Medulla oblongata (tissue), 1 donor: Measurements from ENCODE around the gene ALG10B.
"Not testable (repeated sequence)": the region's sequence is repeated elsewhere in the genome, so short reads cannot be mapped to it uniquely, and the experiment has no call there.

ENCODE experiments used
- DNase-seq: peaks from one replicate; pipeline ENCODE4 v3.0.0-alpha.2; 2015; ENCODE audit errors: extremely low spot score

The ALG10B gene, protein sequence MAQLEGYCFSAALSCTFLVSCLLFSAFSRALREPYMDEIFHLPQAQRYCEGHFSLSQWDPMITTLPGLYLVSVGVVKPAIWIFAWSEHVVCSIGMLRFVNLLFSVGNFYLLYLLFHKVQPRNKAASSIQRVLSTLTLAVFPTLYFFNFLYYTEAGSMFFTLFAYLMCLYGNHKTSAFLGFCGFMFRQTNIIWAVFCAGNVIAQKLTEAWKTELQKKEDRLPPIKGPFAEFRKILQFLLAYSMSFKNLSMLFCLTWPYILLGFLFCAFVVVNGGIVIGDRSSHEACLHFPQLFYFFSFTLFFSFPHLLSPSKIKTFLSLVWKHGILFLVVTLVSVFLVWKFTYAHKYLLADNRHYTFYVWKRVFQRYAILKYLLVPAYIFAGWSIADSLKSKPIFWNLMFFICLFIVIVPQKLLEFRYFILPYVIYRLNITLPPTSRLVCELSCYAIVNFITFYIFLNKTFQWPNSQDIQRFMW

DNA sequence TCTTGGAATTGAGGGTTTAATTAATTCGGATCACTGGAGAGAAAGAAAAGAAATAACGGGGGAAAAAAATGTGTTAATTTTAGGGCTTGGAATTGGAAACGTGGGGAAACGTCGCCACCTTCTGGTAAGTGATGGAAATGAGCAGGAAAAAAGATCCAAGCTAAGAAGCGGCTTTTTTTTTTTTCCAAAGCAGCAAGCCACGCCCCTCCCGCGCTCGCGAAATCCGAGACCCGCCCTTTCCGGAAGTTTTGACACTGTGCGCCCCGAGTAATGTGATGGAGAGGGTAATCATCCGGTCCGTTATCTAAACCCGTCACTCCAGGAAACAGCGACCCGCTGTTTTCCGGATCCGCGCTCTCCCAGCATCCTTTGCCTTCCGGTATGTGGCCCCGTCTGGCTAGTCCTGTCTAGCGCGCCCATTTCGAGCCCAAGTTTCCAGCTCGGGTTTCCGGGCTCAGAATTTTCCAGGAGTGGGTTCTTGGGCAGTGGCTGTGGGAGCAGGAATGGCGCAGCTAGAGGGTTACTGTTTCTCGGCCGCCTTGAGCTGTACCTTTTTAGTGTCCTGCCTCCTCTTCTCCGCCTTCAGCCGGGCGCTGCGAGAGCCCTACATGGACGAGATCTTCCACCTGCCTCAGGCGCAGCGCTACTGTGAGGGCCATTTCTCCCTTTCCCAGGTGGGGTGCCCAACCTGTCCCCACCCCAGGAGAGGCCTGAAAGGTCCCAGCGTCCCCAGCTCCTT is at the start of gene ALG10B:
TSS of gene ALG10B (plus strand) at position 384 of the 739 bp plus-strand sequence. CDS start at position 504, 120 bp downstream.
- DNase-seq: peak; percentile 99

DNA sequence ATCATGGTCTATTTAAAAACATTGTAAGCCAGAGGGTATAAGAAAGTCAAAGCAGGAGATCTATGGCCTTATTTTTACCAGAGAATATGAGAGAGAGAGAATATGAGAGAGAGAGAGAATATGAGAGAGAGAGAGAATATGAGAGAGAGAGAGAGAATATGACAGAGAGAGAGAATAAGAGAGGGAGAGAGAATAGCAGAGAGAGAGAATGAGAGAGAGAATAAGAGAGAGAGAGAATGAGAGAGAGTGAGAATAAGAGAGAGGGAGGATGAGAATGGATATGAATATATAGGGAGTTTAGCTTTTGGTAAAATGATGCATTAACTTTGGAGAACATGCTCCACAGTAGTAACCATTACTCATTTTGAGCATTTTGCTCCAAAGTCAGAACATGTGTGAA is 48.0 kb upstream of the ALG10B start:
- DNase-seq: no peak

GRCh38 chr12:38269897-38270296 is 46.7 kb upstream of the ALG10B start:
- no peak for DNase-seq

GRCh38 chr12:38279756-38280155 is 36.8 kb upstream of the ALG10B start:
- no peak for DNase-seq

DNA sequence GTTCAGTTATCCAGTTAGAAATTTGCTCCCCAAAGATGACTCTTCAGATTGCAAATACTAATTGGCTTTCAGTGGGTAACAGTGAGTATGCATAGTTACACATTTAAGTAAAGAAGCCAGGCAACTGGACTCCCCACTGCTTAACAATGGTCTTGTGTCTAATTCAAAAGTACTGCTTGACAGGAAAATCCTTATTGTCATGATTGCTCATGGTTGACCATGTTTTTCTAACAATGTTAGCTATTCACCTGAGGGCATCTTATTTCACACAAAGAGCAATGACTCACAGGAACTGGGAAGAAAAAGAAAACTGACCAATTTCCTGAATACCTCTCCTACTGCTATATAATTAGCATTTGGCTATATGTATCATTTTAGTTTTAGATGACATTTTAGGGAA is 33.7 kb upstream of the ALG10B start:
- DNase-seq: no peak

GRCh38 chr12:38289396-38289795 is 27.2 kb upstream of the ALG10B start:
- DNase-seq: no peak

DNA sequence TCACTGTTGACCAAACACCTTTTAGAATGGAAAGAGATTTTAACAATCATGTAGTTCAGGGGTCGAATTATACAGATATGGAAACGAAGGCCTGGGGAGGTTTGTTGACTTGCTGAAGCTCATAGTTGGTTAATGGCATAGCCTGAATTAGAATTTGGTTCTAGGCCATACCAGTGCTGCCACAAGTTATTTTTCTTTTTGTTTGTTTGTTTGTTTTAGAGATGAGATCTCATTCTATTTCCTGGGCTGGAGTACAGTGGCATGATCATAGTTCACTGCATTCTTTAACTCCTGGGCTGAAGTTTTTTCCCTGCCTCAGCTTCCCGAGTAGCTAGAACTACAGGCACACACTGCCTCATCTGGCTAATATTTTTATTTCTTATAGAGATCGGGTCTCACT is 25.4 kb upstream of the ALG10B start:
- no peak for DNase-seq

- not testable (repeated sequence) for DNase-seq
Measured at GRCh38 chr12:38302972-38303371, 13.6 kb upstream of the ALG10B start.

DNA sequence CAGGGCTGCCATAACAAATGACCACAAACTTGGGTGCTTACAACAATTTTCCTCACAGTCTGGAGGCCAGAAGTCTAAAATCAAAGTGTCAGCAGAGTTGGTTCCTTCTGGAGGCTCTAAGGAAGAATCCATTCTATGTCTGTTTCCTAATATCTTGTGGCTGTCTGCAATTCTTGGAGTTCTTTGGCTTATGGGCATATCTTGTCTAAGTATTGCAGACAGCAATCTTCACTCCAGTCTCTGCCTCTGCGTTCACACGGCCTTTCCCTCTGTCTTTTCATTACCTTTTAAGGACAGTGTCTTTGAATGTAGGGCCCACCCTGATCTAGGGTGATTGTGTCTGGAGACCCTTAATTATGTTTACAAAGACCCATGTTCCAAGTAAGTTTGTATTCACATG is 5.4 kb downstream of the ALG10B start:
- DNase-seq: not testable (repeated sequence)

- DNase-seq: no peak
Measured at GRCh38 chr12:38324912-38325311, 8.3 kb downstream of the ALG10B start.

GRCh38 chr12:38327356-38327755 is 10.8 kb downstream of the ALG10B start:
- DNase-seq: no peak

- peak; percentile 67 for DNase-seq
Measured at GRCh38 chr12:38328306-38328895, 11.8 kb downstream of the ALG10B start.

DNA sequence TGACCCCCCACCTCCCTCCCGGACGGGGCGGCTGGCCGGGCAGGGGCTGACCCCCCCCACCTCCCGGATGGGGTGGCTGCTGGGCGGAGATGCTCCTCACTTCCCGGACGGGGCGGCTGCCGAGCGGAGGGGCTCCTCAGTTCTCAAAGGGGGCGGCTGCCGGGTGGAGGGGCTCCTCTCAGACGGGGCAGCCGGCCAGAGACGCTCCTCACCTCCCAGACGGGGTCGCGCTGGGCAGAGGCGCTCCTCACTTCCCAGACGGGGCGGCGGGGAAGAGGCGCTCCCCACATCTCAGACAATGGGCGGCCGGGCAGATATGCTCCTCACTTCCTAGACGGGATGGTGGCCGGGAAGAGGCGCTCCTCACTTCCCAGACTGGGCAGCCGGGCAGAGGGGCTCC is 13.8 kb downstream of the ALG10B start:
- not testable (repeated sequence) for DNase-seq

- no peak for DNase-seq
Measured at GRCh38 chr12:38332814-38333213, 16.2 kb downstream of the ALG10B start.

GRCh38 chr12:38342444-38342843 is 25.9 kb downstream of the ALG10B start:
- DNase-seq: no peak

DNA sequence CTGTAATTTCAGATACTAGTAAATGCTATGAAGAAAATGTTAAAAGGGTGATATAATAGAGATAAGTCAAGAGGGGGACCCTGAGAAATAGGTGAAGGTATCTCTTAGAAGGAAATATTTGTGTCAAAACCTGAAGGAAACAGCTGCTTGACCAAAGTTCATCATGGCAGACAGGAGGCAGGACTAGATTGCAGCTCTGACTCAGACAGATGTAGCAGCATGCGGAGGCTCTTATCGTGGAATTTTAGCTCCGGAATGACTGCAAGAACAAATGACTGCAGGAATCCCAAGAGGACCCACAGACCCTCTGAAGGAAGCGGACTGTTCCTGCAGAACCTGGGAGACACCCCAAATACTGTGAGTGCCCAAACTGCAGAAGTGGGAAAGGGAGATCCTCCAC is 26.7 kb downstream of the ALG10B start:
- not testable (repeated sequence) for DNase-seq

DNA sequence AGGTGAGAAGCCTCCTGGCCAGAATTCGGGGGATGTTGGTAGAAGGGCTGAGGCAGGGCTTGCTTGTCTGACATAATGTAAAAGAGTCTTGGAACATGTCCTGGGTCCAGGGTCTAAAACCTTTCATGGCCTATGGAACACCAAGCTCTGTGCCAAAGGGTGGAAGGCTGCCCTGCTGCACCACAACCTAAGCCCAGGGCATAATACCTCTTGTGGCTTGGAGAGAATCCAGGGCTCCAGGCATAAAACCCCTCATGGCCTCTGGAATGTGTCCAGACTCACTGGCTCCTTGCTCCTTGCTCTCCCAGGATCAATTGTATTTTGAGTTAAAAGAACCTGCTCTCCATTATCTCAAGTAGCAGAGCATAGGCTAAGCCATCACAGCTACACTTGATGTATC is 27.3 kb downstream of the ALG10B start:
- DNase-seq: not testable (repeated sequence)

DNA sequence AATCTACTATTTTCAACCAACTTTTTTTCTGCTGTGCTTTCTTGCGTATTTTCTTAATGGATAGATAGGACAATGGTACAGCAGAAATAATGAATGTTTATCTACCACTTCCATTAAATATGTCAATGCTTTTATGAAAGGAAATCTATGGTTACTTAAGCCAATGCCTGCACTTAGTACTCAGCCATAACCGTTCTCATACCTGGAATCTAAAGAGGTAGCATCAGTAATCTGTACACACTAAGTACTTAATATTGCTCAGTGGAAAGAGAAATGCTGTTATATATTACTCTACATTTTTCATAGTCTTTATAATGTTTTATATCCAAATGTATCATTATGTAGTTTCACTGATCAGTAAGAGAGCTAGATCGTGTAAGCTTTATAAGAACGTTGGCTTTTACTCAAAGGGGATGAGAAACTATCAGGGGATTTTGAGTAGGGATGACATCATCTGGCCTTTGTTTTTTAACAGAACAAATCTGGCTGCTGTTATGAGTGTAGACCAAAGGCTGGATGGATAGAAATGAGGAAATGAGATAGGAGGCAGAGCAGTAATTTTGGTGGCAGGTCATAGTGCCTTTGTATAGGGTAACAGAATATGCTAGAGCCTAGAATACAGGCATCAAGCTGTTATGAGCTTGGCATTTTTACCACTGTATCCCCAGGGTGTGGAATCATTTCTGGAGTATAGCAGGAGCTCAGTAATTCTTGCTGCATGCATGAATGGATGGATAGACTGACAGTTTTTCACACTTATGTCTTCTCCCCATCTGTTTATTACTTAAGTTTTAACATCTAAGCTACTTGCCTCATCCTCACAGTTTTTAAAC is 34.0 kb downstream of the ALG10B start:
- no peak for DNase-seq

DNA sequence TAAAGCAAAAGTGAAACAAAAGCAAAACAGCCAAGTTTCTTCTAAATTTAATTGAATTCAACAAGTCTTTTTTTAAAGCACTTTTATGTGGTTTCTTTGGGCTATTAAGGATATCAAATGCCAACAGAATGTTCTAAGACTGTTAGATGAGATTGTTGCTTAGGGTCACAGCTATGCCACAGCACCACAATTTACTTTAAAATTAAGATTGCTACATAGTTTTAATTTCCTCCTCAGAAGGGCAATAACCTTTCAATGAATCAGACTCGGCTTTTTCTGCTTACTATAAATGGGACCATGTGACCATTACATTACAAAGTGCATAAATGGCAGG is 34.6 kb downstream of the ALG10B start:
- DNase-seq: not testable (repeated sequence)

DNA sequence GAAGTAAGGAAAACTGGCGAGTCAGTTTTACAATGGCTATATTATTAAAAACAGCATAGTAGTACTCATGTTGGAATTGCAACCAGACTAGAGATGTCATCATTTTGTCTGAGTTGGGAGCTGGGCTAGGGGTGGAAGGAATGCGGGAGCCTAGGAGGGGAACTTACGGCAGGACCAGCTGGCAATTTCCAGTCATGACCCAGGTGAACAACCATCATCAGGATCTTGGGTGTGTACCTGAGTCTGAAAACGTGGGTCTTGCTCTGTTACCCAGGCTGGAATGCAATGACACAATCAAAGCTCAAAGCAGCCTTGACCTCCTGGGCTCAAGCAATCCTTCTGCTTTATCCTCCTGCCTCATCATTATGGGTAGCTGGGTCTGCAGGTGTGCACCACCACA is 50.9 kb downstream of the ALG10B start:
- no peak for DNase-seq

DNA sequence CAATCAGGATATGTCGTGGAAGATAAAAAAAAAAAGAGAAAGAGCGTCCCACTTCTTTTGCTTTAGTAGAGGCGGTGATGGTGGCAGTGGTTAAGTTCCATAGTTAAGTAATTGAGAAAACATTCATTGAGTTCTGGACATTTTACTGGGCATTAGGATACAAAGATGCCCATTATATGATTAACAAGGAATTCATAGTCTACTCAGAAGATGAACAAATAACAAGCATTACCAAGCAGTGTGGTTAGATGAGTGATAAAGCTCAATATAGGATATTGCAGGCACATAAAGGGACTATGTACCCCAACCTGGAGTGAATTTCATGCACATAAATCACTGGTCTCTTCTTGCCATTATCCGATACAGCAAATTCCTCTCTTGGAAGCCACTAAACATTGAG is 53.7 kb downstream of the ALG10B start:
- DNase-seq: no peak

GRCh38 chr12:38373784-38374183 is 57.2 kb downstream of the ALG10B start:
- DNase-seq: no peak
